Natural killer cell treated with Interleukin-12 subunit alpha and Interleukin-12 subunit beta and Interleukin-15 and Interleukin-18, amount 100 ng/mL, for 72 hours (primary cell): Measurements from ENCODE around the gene FBXW2. TPM values are rescaled to one million over a fixed set of nuclear protein-coding genes. Genes with fewer than 3 reads are reported as not detected.
A peak's percentile ranks its signal among the peaks of the same experiment; 100 is the strongest.

ENCODE experiments used
- ATAC-seq, 2 donors: fragments of 150-1000 bp; cut with Tn5 transposase in 1 of 2; sonication (Bioruptor Pico), chemical (Tn5 transposase) in 1 of 2; 2 replicates each; pipeline ENCODE4 v1.10.0; 2021
- DNase-seq: peaks from one replicate; pipeline ENCODE4 v3.0.0; 2022; ENCODE audit warnings: low spot score
- H3K27ac Mint-ChIP-seq, 2 donors: 1 replicate in 1 of 2; 2 replicates in 1 of 2; pipeline ENCODE4 v1.8.0; 2022; ENCODE audit warnings: mixed read lengths in 2 of 2, mild to moderate bottlenecking in 1 of 2, moderate library complexity in 1 of 2
- H3K27me3 Mint-ChIP-seq, 2 donors: 1 replicate in 1 of 2; 2 replicates in 1 of 2; pipeline ENCODE4 v1.8.0; 2022; ENCODE audit warnings: mixed read lengths in 2 of 2
- H3K36me3 Mint-ChIP-seq: one replicate; pipeline ENCODE4 v1.8.0; 2022; ENCODE audit warnings: mixed read lengths
- H3K4me1 Mint-ChIP-seq, 2 donors: 1 replicate in 1 of 2; 2 replicates in 1 of 2; pipeline ENCODE4 v1.8.0; 2022; ENCODE audit warnings: low read depth in 2 of 2, mixed read lengths in 2 of 2, mild to moderate bottlenecking in 1 of 2
- H3K4me3 Mint-ChIP-seq: one replicate; pipeline ENCODE4 v1.8.0; 2022; ENCODE audit warnings: mixed read lengths
- H3K9me3 Mint-ChIP-seq: 2 replicates; pipeline ENCODE4 v1.8.0; 2022; ENCODE audit warnings: mixed read lengths
- total RNA-seq, 2 donors: library from RNA; stranded (reverse); gene quantifications; one replicate each; pipeline ENCODE4 v1.2.3, GENCODE V29; 2022

FBXW2 gene
- total RNA-seq, 2 donors from 2014 or later: 73.6 to 105 TPM

DNA sequence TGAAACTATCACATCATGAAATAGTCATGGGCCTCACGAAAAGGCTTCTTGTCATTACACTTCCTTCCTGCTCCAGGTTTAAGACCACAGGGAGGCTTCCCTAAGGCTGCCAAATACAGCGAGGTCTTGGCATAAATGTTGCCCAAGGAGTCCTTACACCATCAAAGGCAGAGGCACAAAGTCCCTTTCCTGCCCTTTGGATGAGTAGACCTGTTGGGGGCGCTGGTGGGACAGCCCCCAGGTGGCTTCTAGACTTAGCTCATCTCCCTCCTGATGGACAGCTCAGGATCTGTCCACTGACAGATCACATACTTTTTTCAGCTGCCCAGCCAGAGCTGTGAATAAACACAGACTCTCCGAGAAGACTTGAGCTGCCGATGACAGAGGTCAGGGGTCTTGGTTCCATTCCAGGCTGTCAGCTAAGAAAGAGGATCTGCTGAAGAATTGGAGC lies 63.4 kb downstream of the FBXW2 start:
- DNase-seq (no peak), ATAC-seq (peak in 1 of 2 donors; percentile 17)
- no peaks in the 10 kb centered on the region for H3K36me3 Mint-ChIP-seq
- no peaks in the 10 kb centered on the region for H3K9me3 Mint-ChIP-seq
- H3K27me3 Mint-ChIP-seq: no peaks in the 10 kb centered on the region
- peaks cover 6% of the 10 kb centered on the region in 2 donors for H3K4me1 Mint-ChIP-seq
- H3K4me3 Mint-ChIP-seq: no peak overlapping the region
- H3K27ac Mint-ChIP-seq: peak overlapping the region in 1 of 2 donors; percentile 68

DNA sequence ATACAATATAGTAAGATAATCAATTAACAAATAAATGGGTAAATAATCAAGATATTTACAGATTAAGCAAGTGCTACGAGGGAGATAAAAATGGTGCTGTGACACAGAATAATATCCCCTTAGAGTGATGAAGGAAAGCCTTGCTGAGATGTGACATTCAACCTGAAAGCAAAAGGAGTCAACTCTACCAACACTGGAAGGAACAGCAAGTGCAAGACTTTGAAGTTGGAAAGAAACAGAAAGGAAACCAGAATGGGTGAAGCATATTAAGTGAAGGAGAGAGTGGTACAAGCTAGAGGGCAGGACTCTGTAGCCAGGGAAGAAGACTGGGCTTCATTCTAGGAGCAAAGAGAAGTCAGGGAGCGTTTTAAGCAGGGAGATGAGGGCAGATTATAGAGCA lies 66.7 kb downstream of the FBXW2 start:
- no peaks in the 10 kb centered on the region for H3K36me3 Mint-ChIP-seq
- DNase-seq (no peak), ATAC-seq (peak; percentile 53 to 61)
- no peak overlapping the region for H3K4me3 Mint-ChIP-seq
- peak overlapping the region in 1 of 2 donors; percentile 2 for H3K27ac Mint-ChIP-seq
- H3K4me1 Mint-ChIP-seq: peaks cover 6% of the 10 kb centered on the region in 2 donors
- H3K27me3 Mint-ChIP-seq: no peaks in the 10 kb centered on the region
- no peaks in the 10 kb centered on the region for H3K9me3 Mint-ChIP-seq

DNA sequence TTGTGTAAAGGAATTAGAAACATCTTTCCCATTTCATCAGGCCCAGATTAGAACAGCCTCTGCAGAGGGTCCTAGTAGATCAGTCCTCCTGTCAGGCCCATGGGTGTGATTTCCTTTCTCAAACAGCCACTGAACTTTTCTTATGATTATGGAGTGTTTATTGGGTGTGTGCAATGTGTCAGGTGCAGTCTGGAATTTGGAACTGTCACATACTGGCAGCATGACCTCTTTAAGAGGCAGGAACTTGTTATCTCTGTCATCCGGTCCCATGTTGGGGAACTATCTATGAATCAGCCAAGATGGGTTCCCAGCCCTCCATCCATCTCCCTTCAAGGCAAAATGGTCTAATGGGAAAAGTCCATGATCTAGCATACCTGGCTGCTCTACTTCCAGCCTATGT lies 67.3 kb downstream of the FBXW2 start:
- Mint-ChIP-seq H3K4me3 (no peak overlapping the region), H3K4me1 (peaks cover 6% of the 10 kb centered on the region in 2 donors), H3K9me3 (no peaks in the 10 kb centered on the region), H3K36me3 (no peaks in the 10 kb centered on the region), H3K27me3 (no peaks in the 10 kb centered on the region), H3K27ac (no peak overlapping the region)
- DNase-seq (no peak), ATAC-seq (no peak)

DNA sequence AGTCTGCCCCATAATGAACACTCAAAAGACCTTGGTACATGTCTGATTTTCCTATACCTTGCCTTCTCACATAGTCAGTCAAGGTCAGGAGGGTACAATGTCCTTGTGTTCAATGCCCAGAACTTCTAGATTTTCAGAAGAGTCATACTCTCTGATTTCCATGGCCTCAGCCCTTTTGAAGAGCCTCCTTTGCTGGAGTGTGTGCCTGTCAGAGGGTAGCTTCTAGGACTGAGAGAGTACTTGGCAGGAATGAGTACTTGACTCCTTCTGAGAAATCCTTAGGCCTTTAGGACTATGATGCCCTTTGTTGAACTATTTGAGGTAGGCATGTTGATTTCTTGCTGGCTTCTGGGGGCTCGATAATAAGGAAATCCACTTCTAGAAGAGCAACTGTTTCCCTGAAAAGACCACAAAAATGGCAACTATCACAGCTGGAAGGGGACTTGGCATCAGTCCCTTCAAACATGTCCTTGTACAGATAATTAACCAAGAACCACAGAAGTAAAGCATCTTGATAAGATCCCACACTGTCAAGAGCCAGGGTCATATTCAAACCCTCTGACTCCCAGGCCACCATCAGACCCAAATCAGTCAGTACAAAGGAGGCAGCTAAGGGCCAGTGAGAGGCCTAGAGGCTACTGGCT lies 68.3 kb downstream of the FBXW2 start:
- H3K27me3 Mint-ChIP-seq: no peaks in the 10 kb centered on the region
- H3K36me3 Mint-ChIP-seq: no peaks in the 10 kb centered on the region
- H3K4me3 Mint-ChIP-seq: no peak overlapping the region
- ATAC-seq (no peak), DNase-seq (no peak)
- peaks cover 6% of the 10 kb centered on the region in 2 donors for H3K4me1 Mint-ChIP-seq
- H3K27ac Mint-ChIP-seq: no peak overlapping the region
- no peaks in the 10 kb centered on the region for H3K9me3 Mint-ChIP-seq

DNA sequence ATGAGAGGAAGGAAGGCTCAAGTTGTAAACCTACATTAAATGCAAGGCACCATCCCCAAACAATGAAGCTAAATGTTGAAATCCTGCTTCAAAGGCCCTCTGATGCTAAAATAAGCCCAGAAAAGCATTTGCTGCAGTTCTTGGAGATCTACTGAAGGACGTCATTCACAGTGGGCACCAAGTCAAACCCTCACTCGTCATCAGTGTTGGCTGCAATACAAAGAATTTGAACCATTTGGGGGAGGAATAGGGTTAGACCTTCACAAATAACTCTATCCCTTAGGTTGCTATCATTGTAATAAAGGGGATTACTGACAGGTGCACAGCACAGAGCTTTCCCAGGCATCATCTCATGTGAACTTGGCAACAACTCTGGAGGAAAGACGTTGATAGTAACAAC lies 69.7 kb downstream of the FBXW2 start:
- H3K27me3 Mint-ChIP-seq: no peaks in the 10 kb centered on the region
- no peak overlapping the region for H3K27ac Mint-ChIP-seq
- H3K9me3 Mint-ChIP-seq: no peaks in the 10 kb centered on the region
- no peaks in the 10 kb centered on the region for H3K36me3 Mint-ChIP-seq
- no peak for ATAC-seq
- H3K4me3 Mint-ChIP-seq: no peak overlapping the region
- H3K4me1 Mint-ChIP-seq: peaks cover 6% of the 10 kb centered on the region in 2 donors
- no peak for DNase-seq

DNA sequence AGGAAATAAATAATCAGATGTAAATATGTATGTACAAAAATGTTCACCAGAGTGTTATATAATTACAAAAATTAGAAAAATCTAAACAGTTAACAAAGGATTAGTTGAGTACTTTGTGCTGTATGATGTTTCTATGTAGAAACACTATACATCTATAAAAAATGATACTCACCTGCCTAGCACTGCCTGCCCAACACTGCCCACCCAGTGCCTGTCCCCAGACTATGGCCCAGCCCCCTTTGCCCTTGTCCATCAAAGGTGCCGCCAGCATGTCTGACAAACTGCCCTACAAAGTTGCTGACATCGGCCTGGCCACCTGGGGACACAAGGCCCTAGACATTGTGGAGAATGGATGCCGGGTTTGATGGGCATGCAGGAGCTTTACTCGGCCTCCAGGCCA lies 72.8 kb downstream of the FBXW2 start:
- ATAC-seq (no peak), DNase-seq (no peak)
- Mint-ChIP-seq H3K27ac (no peak overlapping the region), H3K4me3 (no peak overlapping the region), H3K27me3 (no peaks in the 10 kb centered on the region), H3K9me3 (no peaks in the 10 kb centered on the region), H3K4me1 (peaks cover 0 to 4% of the 10 kb centered on the region in 2 donors), H3K36me3 (no peaks in the 10 kb centered on the region)

DNA sequence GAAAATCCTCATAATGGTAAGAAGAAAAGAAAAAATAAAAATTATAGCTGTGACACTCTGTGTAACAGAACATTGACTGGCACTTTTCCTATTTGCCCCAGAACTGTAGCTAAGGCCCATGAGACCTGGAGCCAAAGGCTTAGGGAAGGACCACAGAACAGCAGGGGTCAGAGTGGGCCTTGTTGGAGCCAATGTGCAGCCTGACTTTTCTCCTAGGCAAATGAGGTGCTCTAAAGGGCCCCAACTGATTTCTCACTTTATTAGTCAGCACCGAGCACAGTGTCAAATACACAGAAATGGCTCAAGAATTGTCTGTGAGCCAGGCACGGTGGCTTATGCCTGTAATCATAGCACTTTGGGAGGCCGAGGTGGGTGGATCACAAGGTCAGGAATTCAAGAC lies 74.9 kb downstream of the FBXW2 start:
- no peaks in the 10 kb centered on the region for H3K9me3 Mint-ChIP-seq
- ATAC-seq (no peak), DNase-seq (no peak)
- H3K4me3 Mint-ChIP-seq: no peak overlapping the region
- H3K27ac Mint-ChIP-seq: no peak overlapping the region
- H3K36me3 Mint-ChIP-seq: no peaks in the 10 kb centered on the region
- peaks cover 4 to 6% of the 10 kb centered on the region in 2 donors for H3K4me1 Mint-ChIP-seq
- H3K27me3 Mint-ChIP-seq: no peaks in the 10 kb centered on the region

DNA sequence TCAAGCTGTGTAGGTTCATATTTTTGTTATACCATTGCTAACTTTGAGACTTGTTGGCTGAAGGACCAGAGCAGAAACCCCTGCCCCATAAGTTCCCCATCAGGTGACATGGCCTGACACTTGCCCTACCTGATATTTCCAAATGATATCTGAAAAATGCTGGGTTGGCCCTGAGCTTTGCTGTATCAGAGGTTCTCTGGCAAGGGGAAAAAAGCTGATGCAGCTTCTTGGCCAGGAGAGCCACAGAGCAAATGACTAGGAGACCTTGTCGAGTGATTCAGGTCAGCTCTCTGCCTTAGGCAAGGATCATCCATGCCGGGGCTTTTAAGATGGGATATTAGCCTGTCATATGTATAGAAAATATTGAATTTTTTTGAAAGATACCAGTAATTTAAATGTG lies 76.0 kb downstream of the FBXW2 start:
- Mint-ChIP-seq H3K4me3 (no peak overlapping the region), H3K27ac (no peak overlapping the region), H3K36me3 (no peaks in the 10 kb centered on the region), H3K9me3 (no peaks in the 10 kb centered on the region), H3K27me3 (no peaks in the 10 kb centered on the region), H3K4me1 (peaks cover 15 to 18% of the 10 kb centered on the region in 2 donors)
- ATAC-seq (no peak), DNase-seq (no peak)

DNA sequence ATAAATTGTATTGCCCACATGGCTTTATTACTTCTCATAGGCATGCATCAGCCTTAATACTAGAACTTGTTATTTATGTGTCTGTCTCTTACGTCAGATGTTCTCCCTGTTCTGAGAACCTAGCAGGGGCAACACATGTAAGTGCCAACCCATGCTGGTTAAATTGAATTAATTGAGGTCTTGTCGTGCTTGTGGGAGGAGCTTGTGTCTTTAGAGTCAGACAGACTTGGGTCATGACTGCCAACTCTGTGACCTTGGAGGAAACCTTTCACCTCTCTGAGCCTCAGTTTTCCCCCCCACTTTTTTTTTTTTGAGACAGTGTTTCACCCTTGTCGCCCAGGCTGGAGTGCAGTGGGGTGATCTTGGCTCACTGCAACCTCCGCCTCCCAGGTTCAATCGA lies 76.7 kb downstream of the FBXW2 start:
- H3K9me3 Mint-ChIP-seq: no peaks in the 10 kb centered on the region
- H3K27ac Mint-ChIP-seq: peak overlapping the region in 1 of 2 donors; percentile 0
- peaks cover 22 to 25% of the 10 kb centered on the region in 2 donors for H3K4me1 Mint-ChIP-seq
- no peaks in the 10 kb centered on the region for H3K27me3 Mint-ChIP-seq
- H3K4me3 Mint-ChIP-seq: peak overlapping the region; percentile 43
- ATAC-seq (no peak), DNase-seq (no peak)
- H3K36me3 Mint-ChIP-seq: no peaks in the 10 kb centered on the region

DNA sequence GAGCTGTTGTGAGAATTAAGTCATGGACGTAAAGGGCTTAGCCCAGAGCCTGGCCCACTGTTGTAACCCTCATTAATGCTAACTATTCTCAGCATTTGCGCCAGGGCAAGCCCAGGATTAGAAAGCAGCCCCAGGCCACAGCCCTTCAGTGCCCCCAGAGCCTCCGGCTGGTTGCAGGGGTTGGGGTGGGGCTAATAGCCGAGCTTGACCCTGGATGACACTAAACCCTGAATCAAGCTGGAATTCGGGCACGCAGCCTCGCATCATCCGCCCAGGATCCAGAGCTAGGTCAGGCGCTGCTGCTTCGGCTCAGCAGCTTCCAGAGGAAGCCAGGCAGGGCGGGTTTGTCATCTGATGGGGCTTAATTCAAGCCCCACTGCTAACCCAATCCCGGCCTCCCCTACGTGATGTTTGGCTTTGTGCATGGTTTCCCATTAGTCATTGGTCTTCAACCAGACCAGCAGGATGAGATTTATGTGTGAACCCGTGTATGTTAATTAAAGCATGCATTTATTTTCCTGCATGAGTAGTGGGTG lies 77.8 kb downstream of the FBXW2 start:
- ATAC-seq (no peak), DNase-seq (no peak)
- H3K9me3 Mint-ChIP-seq: no peaks in the 10 kb centered on the region
- H3K36me3 Mint-ChIP-seq: no peaks in the 10 kb centered on the region
- H3K4me3 Mint-ChIP-seq: peak overlapping the region; percentile 43
- peaks cover 28 to 33% of the 10 kb centered on the region in 2 donors for H3K4me1 Mint-ChIP-seq
- H3K27me3 Mint-ChIP-seq: no peaks in the 10 kb centered on the region
- H3K27ac Mint-ChIP-seq: no peak overlapping the region

DNA sequence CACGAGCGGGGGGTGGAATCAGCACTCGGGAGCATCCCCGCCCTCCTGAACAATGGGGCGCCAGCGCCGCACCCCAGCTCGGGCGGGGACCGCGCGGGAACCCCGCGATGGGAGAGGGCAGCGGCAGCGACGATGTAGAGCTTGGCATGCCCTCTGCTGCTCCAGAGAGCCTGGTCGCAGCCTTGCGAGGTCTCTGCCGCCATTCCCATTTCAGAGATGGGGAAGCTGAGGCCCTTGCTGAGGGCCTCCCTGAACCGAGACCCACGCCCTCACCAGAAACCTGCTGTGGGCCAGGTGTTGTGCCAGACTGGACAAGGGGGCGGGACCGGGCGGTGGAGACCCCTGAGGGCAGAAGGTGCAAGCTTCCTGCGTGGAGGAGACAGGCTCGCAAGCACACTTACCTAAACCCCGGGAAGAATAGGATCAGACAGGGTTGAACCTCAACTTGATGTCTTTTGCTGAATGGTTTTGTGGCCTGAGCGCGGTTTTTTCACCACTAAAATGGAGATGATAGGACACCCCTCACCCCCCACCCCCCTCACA lies 78.3 kb downstream of the FBXW2 start:
- no peaks in the 10 kb centered on the region for H3K9me3 Mint-ChIP-seq
- H3K27ac Mint-ChIP-seq: peak overlapping the region in 1 of 2 donors; percentile 28
- H3K4me1 Mint-ChIP-seq: peaks cover 31 to 33% of the 10 kb centered on the region in 2 donors
- H3K36me3 Mint-ChIP-seq: no peaks in the 10 kb centered on the region
- peak overlapping the region; percentile 95 for H3K4me3 Mint-ChIP-seq
- ATAC-seq (no peak), DNase-seq (no peak)
- no peaks in the 10 kb centered on the region for H3K27me3 Mint-ChIP-seq

DNA sequence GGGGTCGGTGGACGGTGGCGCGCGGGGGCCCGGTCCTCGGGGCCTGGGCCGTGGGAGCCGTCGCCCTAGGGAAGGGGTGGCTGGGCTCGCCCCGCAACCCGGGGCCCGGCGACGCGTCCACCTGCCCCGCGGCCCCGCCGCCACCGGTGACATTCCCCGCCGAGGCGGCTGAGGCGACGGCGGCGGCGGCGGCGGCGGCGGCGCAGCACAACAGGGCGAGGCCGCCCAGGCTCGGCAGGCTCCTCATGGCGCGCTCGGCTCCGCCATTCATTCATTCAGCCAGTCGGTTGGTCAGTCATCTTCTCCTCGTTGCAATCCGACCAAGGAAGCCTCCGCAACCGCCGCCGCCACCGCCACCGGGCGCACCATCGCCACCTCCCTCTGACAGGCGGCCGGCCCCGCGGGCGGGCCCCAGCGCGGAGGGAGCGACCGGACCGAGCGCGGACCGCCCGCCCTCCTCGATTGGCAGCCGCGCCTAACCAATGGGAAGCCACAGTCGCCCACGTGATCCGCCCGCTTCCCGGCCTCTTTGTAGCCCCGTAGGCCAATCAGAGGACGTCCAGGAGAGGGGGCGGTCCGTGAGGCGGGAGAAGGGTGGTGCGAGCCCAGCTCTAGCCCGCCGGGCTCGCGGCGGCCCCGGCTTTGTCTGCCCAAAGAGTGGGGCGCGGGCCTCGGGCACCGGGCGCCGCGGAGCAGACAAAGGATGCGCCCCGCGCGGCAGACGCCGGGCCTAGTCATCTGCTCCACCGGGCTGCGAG lies 78.9 kb downstream of the FBXW2 start, which contains the start of gene MEGF9:
Gene MEGF9, minus strand, starts transcription at position 383 of the 758 bp plus-strand sequence. Its CDS starts 112 bp downstream, at position 271.
- Mint-ChIP-seq H3K4me1 (peaks cover 33% of the 10 kb centered on the region in 2 donors), H3K9me3 (no peaks in the 10 kb centered on the region), H3K27me3 (no peaks in the 10 kb centered on the region), H3K27ac (peak within 1 kb of the TSS; percentile 78 to 95), H3K36me3 (no peaks in the 10 kb centered on the region), H3K4me3 (peak within 1 kb of the TSS; percentile 95)
- ATAC-seq: peak; percentile 99
- peak; percentile 99 for DNase-seq

DNA sequence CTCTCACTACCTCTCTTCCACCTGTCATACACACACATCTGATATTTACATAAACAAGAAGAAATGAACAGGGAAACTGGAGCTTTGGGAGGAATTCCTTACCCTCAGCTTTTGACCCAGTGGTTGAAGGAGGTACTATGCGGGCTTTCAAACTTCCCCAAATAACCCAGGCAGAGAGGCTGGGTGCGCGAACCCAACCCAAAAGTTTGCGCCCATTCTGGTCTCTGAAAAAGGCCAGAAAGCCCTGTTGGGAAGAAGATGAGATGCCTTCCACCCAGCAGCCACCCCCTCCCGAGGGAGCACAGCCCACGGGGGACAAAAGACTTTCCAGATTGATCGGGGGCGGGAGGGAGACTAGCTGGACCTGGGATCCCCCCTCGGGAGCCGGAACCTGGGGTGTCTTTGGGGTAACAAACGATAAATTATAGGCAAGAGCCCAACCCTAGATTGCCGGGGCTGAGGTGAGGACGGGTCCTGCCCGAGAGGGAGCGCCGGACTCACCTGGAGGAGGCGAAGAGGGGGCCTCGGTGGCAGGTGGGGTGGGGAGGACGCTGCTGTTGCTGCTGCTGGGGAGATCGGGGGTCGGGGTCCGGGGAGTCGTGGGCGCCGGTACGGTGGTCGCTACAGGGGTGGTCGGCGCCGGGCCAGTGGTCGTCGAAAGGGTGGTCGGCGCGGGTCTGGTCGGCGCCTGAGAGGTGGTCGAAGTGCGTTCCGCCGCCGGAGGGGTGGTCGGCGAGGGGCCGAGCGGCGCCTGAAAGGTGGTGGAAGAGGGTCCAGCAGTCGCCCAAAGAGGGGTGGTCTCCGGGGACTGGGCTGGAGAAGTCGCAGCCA lies 79.7 kb downstream of the FBXW2 start:
- H3K4me3 Mint-ChIP-seq: peak overlapping the region; percentile 95
- DNase-seq: no peak
- H3K4me1 Mint-ChIP-seq: peaks cover 35 to 37% of the 10 kb centered on the region in 2 donors
- peak overlapping the region; percentile 78 to 95 for H3K27ac Mint-ChIP-seq
- no peaks in the 10 kb centered on the region for H3K27me3 Mint-ChIP-seq
- no peaks in the 10 kb centered on the region for H3K36me3 Mint-ChIP-seq
- ATAC-seq: no peak
- no peaks in the 10 kb centered on the region for H3K9me3 Mint-ChIP-seq
